Caco-2 (cell line): ENCODE results near the gene PPM1K. TPM values are rescaled to one million over a fixed set of nuclear protein-coding genes. Genes with fewer than 3 reads are reported as not detected.
A peak's percentile ranks its signal among the peaks of the same experiment; 100 is the strongest.

Source experiments
- BruUV-seq: library from RNA; stranded (reverse); fragments of 400-500 nt; replicated peaks from 2 replicates; lab custom pipeline; 2021; lab: Mats Ljungman, UMichigan
- CTCF ChIA-PET: fragments of 300-600 bp; sonication (Branson Sonifier 250); formaldehyde crosslinking; loops from one replicate; lab custom pipeline; 2022; ENCODE audit warnings: antibody characterized with exemption; lab: Charles Lee
- POLR2A ChIA-PET: fragments of 300-600 bp; sonication (Branson Sonifier 250); formaldehyde crosslinking; loops from one replicate; lab custom pipeline; 2022; ENCODE audit warnings: antibody characterized with exemption; lab: Charles Lee
- DNase-seq, 2 experiments: peaks; one replicate each; pipeline versions ENCODE4 v3.0.0 to v3.0.0-alpha.2; 2020 to 2022
- H3K27me3 ChIP-seq: replicated peaks from 2 replicates; pipeline ENCODE4 v1.6.0; 2011; ENCODE audit warnings: low read length; ENCODE audit not compliant: control insufficient read depth, insufficient read depth
- H3K36me3 ChIP-seq: 2 replicates; pipeline ENCODE4 v1.5.1; 2011; ENCODE audit warnings: low read length; ENCODE audit not compliant: control insufficient read depth, insufficient read depth
- H3K4me1 ChIP-seq: fragments of 250-450 bp; sonication (Bioruptor Pico); 2 replicates; pipeline ENCODE4 v1.5.1; 2020; ENCODE audit warnings: mild to moderate bottlenecking
- H3K4me3 ChIP-seq: 2 replicates; pipeline ENCODE4 v1.5.1; 2011; ENCODE audit warnings: low read depth, mild to moderate bottlenecking, control low read depth, low read length
- H3K9me3 ChIP-seq: fragments of 250-450 bp; sonication (Bioruptor Pico); 2 replicates; pipeline ENCODE4 v1.5.1; 2020; ENCODE audit warnings: mild to moderate bottlenecking, moderate library complexity
- H3K27ac Mint-ChIP-seq: one replicate; pipeline ENCODE4 v1.8.0; 2022; ENCODE audit warnings: mixed read lengths; ENCODE audit not compliant: unreplicated experiment
- H3K27me3 Mint-ChIP-seq: one replicate; pipeline ENCODE4 v1.8.0; 2022; ENCODE audit warnings: mixed read lengths; ENCODE audit not compliant: insufficient read depth, unreplicated experiment
- H3K36me3 Mint-ChIP-seq: one replicate; pipeline ENCODE4 v1.8.0; 2022; ENCODE audit warnings: mild to moderate bottlenecking, mixed read lengths; ENCODE audit not compliant: insufficient read depth, unreplicated experiment
- H3K4me1 Mint-ChIP-seq: one replicate; pipeline ENCODE4 v1.8.0; 2022; ENCODE audit warnings: low read depth, mixed read lengths; ENCODE audit not compliant: unreplicated experiment
- H3K4me3 Mint-ChIP-seq: one replicate; pipeline ENCODE4 v1.8.0; 2022; ENCODE audit warnings: mild to moderate bottlenecking, moderate library complexity, mixed read lengths; ENCODE audit not compliant: unreplicated experiment
- H3K9me3 Mint-ChIP-seq: one replicate; pipeline ENCODE4 v1.8.0; 2022; ENCODE audit warnings: mixed read lengths; ENCODE audit not compliant: unreplicated experiment
- CTCF ChIP-seq, 2 experiments: fragments of 200-600 bp in 1 of 2; IDR thresholded peaks; 1 replicate in 1 of 2; 2 replicates in 1 of 2; pipeline versions ENCODE4 v1.5.1 to v1.8.0; 2011 to 2022; ENCODE audit warnings: antibody characterized with exemption in 1 of 2, control low read depth in 1 of 2, inconsistent platforms in 1 of 2, low read depth in 1 of 2, low read length in 1 of 2, mild to moderate bottlenecking in 1 of 2, moderate library complexity in 1 of 2; ENCODE audit not compliant: insufficient read depth in 1 of 2, severe bottlenecking in 1 of 2, unreplicated experiment in 1 of 2
- intact Hi-C: fragments of 100-400 bp; cut with micrococcal nuclease; formaldehyde crosslinking; loops from one replicate; pipeline ENCODE4 v1.10.0; 2022; ENCODE audit not compliant: unreplicated experiment
- total RNA-seq: library from RNA; stranded (reverse); gene quantifications from 2 replicates; pipeline ENCODE4 v1.2.3, GENCODE V29; 2022

The PPM1K gene
- total RNA-seq, 1 experiment from 2014 or later, result 23.8 TPM

DNA sequence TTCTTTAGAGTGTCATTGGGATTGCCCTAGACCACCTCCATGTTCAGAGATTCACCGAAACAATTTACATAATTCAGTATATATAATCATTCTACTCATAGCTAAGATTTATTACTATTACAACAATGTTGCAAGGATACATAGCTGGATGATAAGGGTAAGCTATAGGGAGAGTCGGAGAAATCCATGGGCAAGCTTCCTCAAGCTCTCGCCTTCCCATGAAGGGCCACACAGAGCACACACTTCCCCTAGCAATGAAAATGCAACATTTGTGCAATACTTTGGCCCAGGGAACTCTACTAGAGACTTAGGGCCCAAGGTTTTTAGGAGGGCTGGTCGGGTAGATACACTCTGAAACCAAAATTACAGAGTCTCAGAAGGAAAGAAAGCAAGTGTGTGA is 76.2 kb downstream of the PPM1K start:
- no peak for TF ChIP-seq CTCF (IDR thresholded peaks at IDR 0.05; ENCODE audit: insufficient read depth in 1 of 2, low read depth in 1 of 2, low read length in 1 of 2, severe bottlenecking in 1 of 2, unreplicated experiment in 1 of 2)

More for the DNA sequence above, 76.2 kb downstream of the PPM1K start:
- Mint-ChIP-seq H3K27me3 (no peaks in the 10 kb centered on the region), H3K36me3 (no peaks in the 10 kb centered on the region), H3K4me1 (peaks cover 19% of the 10 kb centered on the region), H3K9me3 (peaks cover 10% of the 10 kb centered on the region), H3K4me3 (no peak overlapping the region), H3K27ac (peak overlapping the region; percentile 33)
- no peaks in the 10 kb centered on the region for H3K9me3 ChIP-seq
- H3K4me3 ChIP-seq, result no peak overlapping the region
- no TSS peak for BruUV-seq
- intact Hi-C loops, result no loop called here
- ChIA-PET CTCF (interaction anchor here (1.5 kb wide), 1 partner anchor 175 kb away, joined by 6 read pairs; no protein-coding TSS in a partner anchor), POLR2A (no interaction called here)
- no peak for DNase-seq
- H3K4me1 ChIP-seq, result peaks cover 19% of the 10 kb centered on the region
- no peaks in the 10 kb centered on the region for H3K36me3 ChIP-seq
- H3K27me3 ChIP-seq, result no peaks in the 10 kb centered on the region

Other genes with a start within 250 kb of the PPM1K start
- 23.7 and 26.0 TPM in 2 replicates for gene ABCG2, start 125.9 kb downstream of the PPM1K start, total RNA-seq
- gene HERC6, start 94.3 kb upstream of the PPM1K start, total RNA-seq, result 6.5 and 7.6 TPM in 2 replicates
- gene HERC5, start 172.6 kb upstream of the PPM1K start, total RNA-seq, result 5.6 and 6.8 TPM in 2 replicates
- 41.6 and 46.6 TPM in 2 replicates for gene PYURF, start 239.2 kb upstream of the PPM1K start, total RNA-seq